B cell (primary cell): ENCODE measurements around the gene HNRNPA1L2. TPM values are rescaled to one million over a fixed set of nuclear protein-coding genes. Genes with fewer than 3 reads are reported as not detected.
A peak's percentile ranks its signal among the peaks of the same experiment; 100 is the strongest.

Experiments
- ATAC-seq: fragments of 200-7000 bp; cut with Tn5 transposase; one replicate; pipeline ENCODE4 v1.10.0; 2021; ENCODE audit warnings: low read depth, mild to moderate bottlenecking, moderate number of reproducible peaks, moderate library complexity
- CTCF ChIA-PET: fragments of 350-600 bp; sonication (Branson Sonifier 250); formaldehyde crosslinking; loops from one replicate; lab custom pipeline; 2021; ENCODE audit warnings: antibody characterized with exemption, inconsistent platforms; lab: Charles Lee
- POLR2A ChIA-PET: fragments of 350-600 bp; sonication (Branson Sonifier 250); formaldehyde crosslinking; loops from one replicate; lab custom pipeline; 2021; ENCODE audit warnings: antibody characterized with exemption; lab: Charles Lee
- DNase-seq: peaks from one replicate; pipeline ENCODE4 v3.0.0; 2013
- H2AFZ ChIP-seq: 2 replicates; pipeline ENCODE4 v1.6.1; 2012; ENCODE audit warnings: mild to moderate bottlenecking, low read depth, low read length; ENCODE audit not compliant: insufficient read depth, poor library complexity, severe bottlenecking
- H3K27ac ChIP-seq, 2 donors: 1 replicate in 1 of 2; 2 replicates in 1 of 2; pipeline ENCODE4 v1.5.1; 2012 to 2013; ENCODE audit warnings: low read length in 2 of 2, mild to moderate bottlenecking in 2 of 2, moderate library complexity in 1 of 2
- H3K27me3 ChIP-seq, 4 experiments: fragments of 200-600 bp in 1 of 4; sonication (generic) in 1 of 4; replicated peaks in 1 of 4; 1 replicate in 2 of 4; 2 replicates in 2 of 4; pipeline versions ENCODE4 v1.6.1 to v1.7.0; 2013 to 2016; ENCODE audit warnings: low read length in 3 of 4, mild to moderate bottlenecking in 2 of 4, mixed read lengths in 1 of 4, moderate library complexity in 1 of 4; ENCODE audit not compliant: insufficient read depth in 4 of 4, control insufficient read depth in 3 of 4; ENCODE audit errors: control extremely low read depth in 1 of 4
- H3K36me3 ChIP-seq, 2 experiments: replicated peaks in 1 of 2; 1 replicate in 1 of 2; 2 replicates in 1 of 2; pipeline versions ENCODE4 v1.6.1 to v1.7.1; 2013; ENCODE audit warnings: low read length in 1 of 2; ENCODE audit not compliant: insufficient read depth in 2 of 2, control insufficient read depth in 1 of 2; ENCODE audit errors: control extremely low read depth in 1 of 2, extremely low read depth in 1 of 2
- H3K4me1 ChIP-seq, 2 donors: fragments of 200-600 bp in 1 of 2; sonication (generic) in 1 of 2; 1 replicate in 1 of 2; 2 replicates in 1 of 2; pipeline versions ENCODE4 v1.5.1 to v1.6.1; 2013 to 2017; ENCODE audit warnings: low read length in 2 of 2; ENCODE audit not compliant: control insufficient read depth in 2 of 2, insufficient read depth in 2 of 2
- H3K4me2 ChIP-seq: replicated peaks from 2 replicates; pipeline ENCODE3; 2012; ENCODE audit warnings: mild to moderate bottlenecking, low read depth, low read length; ENCODE audit not compliant: poor library complexity, severe bottlenecking
- H3K4me3 ChIP-seq, 5 experiments: fragments of 200-600 bp in 1 of 5; sonication (generic) in 1 of 5; 1 replicate in 3 of 5; 2 replicates in 2 of 5; pipeline versions ENCODE4 v1.5.1 to v1.7.0; 2011 to 2016; ENCODE audit warnings: low read length in 4 of 5, mild to moderate bottlenecking in 4 of 5, low read depth in 2 of 5, control low read depth in 1 of 5, moderate library complexity in 1 of 5; ENCODE audit not compliant: insufficient read depth in 1 of 5; ENCODE audit errors: control extremely low read depth in 1 of 5, extremely low read depth in 1 of 5
- H3K79me2 ChIP-seq: fragments of 200-600 bp; sonication (generic); one replicate; pipeline ENCODE4 v1.6.0; 2016; ENCODE audit warnings: low read length; ENCODE audit not compliant: control insufficient read depth, insufficient read depth
- H3K9ac ChIP-seq: fragments of 200-600 bp; sonication (generic); 2 replicates; pipeline ENCODE4 v1.6.1; 2017; ENCODE audit warnings: mild to moderate bottlenecking, low read length, moderate library complexity
- H3K9me3 ChIP-seq, 3 donors: one replicate each; pipeline versions ENCODE4 v1.6.1 to v1.7.1; 2013; ENCODE audit warnings: low read length in 2 of 3; ENCODE audit not compliant: control insufficient read depth in 2 of 3, insufficient read depth in 1 of 3; ENCODE audit errors: control extremely low read depth in 1 of 3
- H4K20me1 ChIP-seq: 2 replicates; pipeline ENCODE4 v1.6.0; 2012; ENCODE audit warnings: mild to moderate bottlenecking, low read length; ENCODE audit not compliant: insufficient read depth, control insufficient read depth, poor library complexity, severe bottlenecking
- H3K27ac Mint-ChIP-seq: one replicate; pipeline ENCODE4 v1.8.0; 2021; ENCODE audit warnings: mixed read lengths
- H3K27me3 Mint-ChIP-seq: one replicate; pipeline ENCODE4 v1.8.0; 2021; ENCODE audit warnings: mixed read lengths
- H3K4me1 Mint-ChIP-seq: one replicate; pipeline ENCODE4 v1.8.0; 2021; ENCODE audit warnings: mixed read lengths
- H3K4me3 Mint-ChIP-seq: one replicate; pipeline ENCODE4 v1.8.0; 2021; ENCODE audit warnings: mixed read lengths
- H3K9me3 Mint-ChIP-seq: one replicate; pipeline ENCODE4 v1.8.0; 2022; ENCODE audit warnings: mixed read lengths; ENCODE audit not compliant: insufficient read depth
- CTCF ChIP-seq: fragments of 200-600 bp; IDR thresholded peaks from one replicate; pipeline ENCODE4 v1.8.0; 2022; ENCODE audit warnings: antibody characterized with exemption, mild to moderate bottlenecking
- EZH2 ChIP-seq: IDR thresholded peaks from 2 replicates; pipeline ENCODE4 v1.6.1; 2012; ENCODE audit warnings: borderline replicate concordance, low read depth, mild to moderate bottlenecking, moderate library complexity, low read length; ENCODE audit not compliant: insufficient read depth, poor library complexity, severe bottlenecking
- WGBS: methylation state at CpG from one replicate; pipeline ENCODE4 v1.1.5; 2013; ENCODE audit warnings: missing lambda C conversion rate; ENCODE audit not compliant: insufficient coverage; 5-methylcytosine and 5-hydroxymethylcytosine counted together
- intact Hi-C: fragments of 100-400 bp; cut with micrococcal nuclease; formaldehyde crosslinking; loops from one replicate; pipeline ENCODE4 v1.10.0; 2022
- polyA plus RNA-seq: library from polyadenylated mRNA; depleted of rRNA; stranded (reverse); fragments of >200 nt; gene quantifications from 2 replicates; pipeline ENCODE4 v1.2.3, GENCODE V29; 2012
- total RNA-seq, 2 donors: library from RNA; stranded (reverse); fragments of 120-200 nt in 1 of 2; gene quantifications; 1 replicate in 1 of 2; 2 replicates in 1 of 2; pipeline versions ENCODE4 v1.2.3 to v1.2.4, GENCODE V29; 2013 to 2022

The HNRNPA1L2 gene
- total and polyA plus RNA-seq, 2 donors (not counting 1 experiment from before 2014, with no cell fraction given): 10.7 to 17.6 TPM

GRCh38 chr13:52615134-52615801 is 27.0 kb upstream of the HNRNPA1L2 start:
- no peak overlapping the region for H3K27ac Mint-ChIP-seq
- no peaks in the 10 kb centered on the region for H3K36me3 ChIP-seq
- H3K79me2 ChIP-seq: peaks cover 18% of the 10 kb centered on the region
- H2AFZ ChIP-seq: no peak overlapping the region
- no peaks in the 10 kb centered on the region for H4K20me1 ChIP-seq
- peak overlapping the region; percentile 64 for H3K4me3 Mint-ChIP-seq
- H3K9ac ChIP-seq: no peak overlapping the region
- H3K4me3 ChIP-seq: no peak overlapping the region
- H3K27me3 Mint-ChIP-seq: peaks cover 11% of the 10 kb centered on the region
- intact Hi-C loops: no loop called here
- peaks cover 34% of the 10 kb centered on the region for H3K4me1 Mint-ChIP-seq
- H3K4me1 ChIP-seq: peaks cover 12 to 16% of the 10 kb centered on the region in 2 donors
- ChIA-PET POLR2A (interaction anchor here (3.2 kb wide), 1 partner anchor 37 kb away, joined by 44 read pairs; the partner anchor contains the start of gene SUGT1), CTCF (interaction anchor here (2.3 to 3.4 kb wide), 3 partner anchors 15 to 165 kb away, joined by 11 to 43 read pairs (median 17); partner anchors contain the start of genes SUGT1 and VPS36)
- no peak for TF ChIP-seq CTCF
- TF ChIP-seq EZH2: no peak
- no peak overlapping the region for H3K4me2 ChIP-seq
- no peaks in the 10 kb centered on the region for H3K9me3 ChIP-seq
- DNase-seq: no peak
- no peaks in the 10 kb centered on the region for H3K9me3 Mint-ChIP-seq
- WGBS: 100% methylated on average over 1 of the region's 4 CpGs
- ATAC-seq: no peak
- no peaks in the 10 kb centered on the region for H3K27me3 ChIP-seq
- H3K27ac ChIP-seq: no peak overlapping the region

- Histone ChIP-seq H3K4me2 (no peak overlapping the region), H3K27me3 (no peaks in the 10 kb centered on the region), H3K9me3 (no peaks in the 10 kb centered on the region), H3K9ac (no peak overlapping the region), H3K4me3 (no peak overlapping the region), H3K27ac (no peak overlapping the region), H3K36me3 (no peaks in the 10 kb centered on the region), H3K79me2 (peaks cover 18% of the 10 kb centered on the region), H2AFZ (peak overlapping the region; percentile 95), H4K20me1 (no peaks in the 10 kb centered on the region), H3K4me1 (peaks cover 12 to 16% of the 10 kb centered on the region in 2 donors)
- no peaks in the 10 kb centered on the region for H3K9me3 Mint-ChIP-seq
- peaks cover 11% of the 10 kb centered on the region for H3K27me3 Mint-ChIP-seq
- peak overlapping the region; percentile 27 for H3K27ac Mint-ChIP-seq
- ChIA-PET POLR2A (interaction anchor here (3.2 kb wide), 1 partner anchor 37 kb away, joined by 44 read pairs; the partner anchor contains the start of gene SUGT1), CTCF (interaction anchor here (2.3 to 3.4 kb wide), 3 partner anchors 16 to 166 kb away, joined by 11 to 43 read pairs (median 17); partner anchors contain the start of genes SUGT1 and VPS36)
- 73% methylated on average over 1 of the region's 5 CpGs for WGBS
- peak overlapping the region; percentile 98 for H3K4me3 Mint-ChIP-seq
- peaks cover 37% of the 10 kb centered on the region for H3K4me1 Mint-ChIP-seq
- ATAC-seq (no peak), DNase-seq (peak; percentile 15)
- TF ChIP-seq CTCF: no peak
- no peak for TF ChIP-seq EZH2
- intact Hi-C loops: no loop called here
These were observed 26.4 kb upstream of the HNRNPA1L2 start for GRCh38 chr13:52615812-52616211.
